Raji (cell line): ENCODE data around the gene CLMN.

Experiments
- POLR2A ChIP-seq: IDR thresholded peaks from 2 replicates; pipeline ENCODE4 v1.6.1; 2011; ENCODE audit warnings: low read depth, low read length, control low read depth; ENCODE audit not compliant: insufficient read depth

CLMN gene

DNA sequence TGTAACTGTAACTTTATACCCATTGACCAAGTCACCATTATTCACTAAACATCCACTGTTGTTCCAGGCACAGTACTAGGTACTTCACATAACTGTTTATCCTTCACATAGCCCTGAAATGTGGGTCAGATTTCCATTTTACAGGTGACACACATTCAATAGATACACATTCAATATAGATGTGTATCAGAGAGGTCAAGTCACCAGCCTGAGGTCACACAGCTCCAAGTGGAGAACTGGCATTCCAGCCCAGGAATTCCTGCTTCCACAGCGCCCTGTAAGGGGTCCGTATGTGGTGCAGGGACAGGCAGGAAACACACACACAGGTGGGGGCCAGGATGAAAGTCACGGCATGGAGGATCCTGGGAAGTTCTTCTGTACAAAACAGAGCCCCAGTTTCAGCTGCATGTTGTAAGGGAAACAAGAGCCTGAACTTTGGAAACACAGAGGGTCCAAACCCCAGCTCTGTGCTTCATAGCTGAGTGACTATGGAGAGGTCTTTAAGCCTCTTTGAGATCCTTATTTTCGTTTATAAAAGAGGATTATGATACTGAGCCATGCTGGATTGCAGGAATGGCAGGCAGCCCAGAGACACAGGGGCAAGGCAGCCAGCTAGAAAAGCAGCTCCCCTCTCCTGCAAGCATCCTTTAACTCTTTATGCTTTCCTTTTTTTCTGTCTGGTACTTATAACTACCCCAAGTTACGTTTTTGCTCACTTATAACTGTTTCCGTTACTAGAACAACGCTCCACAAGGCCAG is 112.1 kb downstream of the CLMN start:
- TF ChIP-seq POLR2A: no peak

DNA sequence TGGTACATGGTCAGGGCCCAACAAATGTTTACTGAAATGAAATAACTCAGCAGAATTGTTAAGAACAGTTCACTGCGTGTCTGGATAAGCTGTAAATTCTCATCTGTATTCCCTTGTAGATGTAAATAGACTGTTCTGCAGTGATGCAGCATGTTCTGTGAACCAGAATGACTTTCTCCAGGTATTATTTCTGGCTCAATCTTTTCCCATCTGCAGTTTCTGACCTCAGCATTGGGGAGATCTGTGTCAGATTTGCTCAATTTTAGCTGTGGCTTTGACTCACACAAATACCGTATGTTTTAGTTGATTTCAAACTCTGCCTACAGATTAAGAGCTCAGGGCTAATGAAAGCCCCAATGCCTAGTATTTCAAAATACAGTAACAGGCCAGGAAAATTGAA is 113.2 kb downstream of the CLMN start:
- TF ChIP-seq POLR2A: no peak

DNA sequence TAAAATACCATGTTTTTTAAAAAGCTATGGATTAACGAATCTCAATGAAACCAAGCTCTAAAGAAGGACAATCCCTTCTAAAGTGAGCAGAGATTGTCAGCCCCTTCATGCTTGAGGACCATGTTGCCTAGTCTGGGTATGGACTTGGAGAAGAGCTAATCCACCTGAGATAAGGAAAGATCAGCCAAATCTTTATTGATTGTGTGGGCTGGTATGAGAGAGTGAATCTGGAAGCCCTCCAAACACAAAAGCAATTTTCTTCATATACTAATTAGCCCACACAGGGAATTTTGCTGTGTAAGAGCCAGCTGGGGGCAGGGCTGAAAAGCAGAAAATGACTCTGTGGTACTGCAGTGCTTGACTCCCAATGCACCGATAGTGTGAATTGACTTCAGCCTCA is 115.0 kb downstream of the CLMN start:
- TF ChIP-seq POLR2A: no peak

DNA sequence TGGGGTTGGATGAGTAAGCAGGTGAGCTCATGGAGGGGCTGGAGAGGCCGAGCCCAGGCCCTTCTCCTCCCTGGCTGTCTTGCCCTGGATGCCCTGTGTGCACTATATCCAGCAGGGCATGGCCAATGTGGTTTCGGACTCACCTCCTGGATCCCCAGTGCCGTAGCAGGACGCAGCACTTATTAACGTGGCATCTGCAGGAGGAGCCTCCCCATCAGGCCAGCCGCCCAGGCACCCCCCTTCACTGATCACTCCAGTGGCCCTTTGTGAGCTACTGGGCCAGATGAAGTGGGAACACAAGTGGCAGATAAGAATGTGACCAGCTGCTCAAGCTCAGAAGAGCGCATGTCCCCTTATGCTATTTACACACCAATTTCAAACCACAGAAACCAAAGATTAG is 119.3 kb downstream of the CLMN start:
- TF ChIP-seq POLR2A: no peak

- TF ChIP-seq POLR2A: no peak
These were observed 120.3 kb downstream of the CLMN start for GRCh38 chr14:95199298-95199983.

DNA sequence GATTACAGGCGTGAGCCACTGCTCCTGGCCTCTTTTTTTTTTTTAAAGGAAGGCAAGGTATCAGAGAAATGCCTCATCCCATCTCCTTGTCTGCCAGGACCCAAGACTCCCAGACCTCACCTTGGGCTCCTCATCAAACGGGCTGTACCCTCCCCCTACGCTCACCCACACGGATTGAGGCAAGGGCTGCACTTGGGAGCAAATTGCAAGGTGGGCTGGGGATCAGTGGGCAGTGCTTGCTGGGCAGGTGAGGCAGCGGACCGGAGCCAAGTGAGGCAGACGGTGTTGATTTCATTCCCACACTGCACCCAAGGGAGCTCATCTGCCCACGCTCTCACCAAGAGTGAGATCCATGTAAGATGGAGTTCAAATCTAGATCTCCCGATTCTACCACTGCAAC is 121.4 kb downstream of the CLMN start:
- no peak for TF ChIP-seq POLR2A

DNA sequence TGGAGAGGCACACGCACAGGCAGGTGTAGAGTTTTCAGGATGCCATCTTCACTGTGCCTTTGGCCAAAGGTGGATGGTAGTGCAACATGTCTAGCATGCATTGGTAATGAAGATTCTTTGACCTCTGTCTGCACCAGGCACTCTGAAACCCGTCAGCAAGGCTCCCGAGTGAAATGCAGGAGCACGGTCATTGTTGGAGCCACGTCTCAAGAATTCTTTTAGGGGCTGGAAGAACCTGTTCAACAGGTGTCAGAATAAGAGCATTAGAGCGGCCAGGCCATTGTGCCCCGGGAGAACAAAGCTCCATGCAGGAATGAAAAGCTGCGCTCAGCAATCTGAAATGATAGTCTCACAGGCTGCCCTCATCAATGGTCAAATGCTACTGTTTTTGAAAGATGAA is 122.2 kb downstream of the CLMN start:
- TF ChIP-seq POLR2A: no peak

- no peak for TF ChIP-seq POLR2A
These were observed 122.7 kb downstream of the CLMN start for GRCh38 chr14:95196826-95197545.

DNA sequence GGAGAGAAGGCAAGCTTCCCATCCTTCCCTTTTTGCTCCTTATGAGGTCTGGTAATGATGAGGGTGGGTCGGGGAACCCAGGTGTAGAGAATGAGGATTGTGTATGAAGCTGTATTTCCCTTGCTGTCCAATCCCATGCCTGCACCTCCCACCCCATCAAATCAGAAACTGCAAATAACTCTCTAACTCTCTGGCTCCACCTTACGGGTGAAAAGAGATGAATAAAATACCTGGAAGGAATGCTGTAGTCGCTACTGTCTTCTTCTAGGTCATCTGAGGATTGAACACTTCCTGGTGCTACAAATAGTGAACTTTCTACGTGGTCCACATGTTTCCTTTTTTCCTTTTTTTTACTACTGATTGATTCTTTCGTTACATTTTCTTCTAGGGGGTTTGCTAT is 123.4 kb downstream of the CLMN start:
- no peak for TF ChIP-seq POLR2A

- no peak for TF ChIP-seq POLR2A
These were observed 124.7 kb downstream of the CLMN start for GRCh38 chr14:95195031-95195430.

DNA sequence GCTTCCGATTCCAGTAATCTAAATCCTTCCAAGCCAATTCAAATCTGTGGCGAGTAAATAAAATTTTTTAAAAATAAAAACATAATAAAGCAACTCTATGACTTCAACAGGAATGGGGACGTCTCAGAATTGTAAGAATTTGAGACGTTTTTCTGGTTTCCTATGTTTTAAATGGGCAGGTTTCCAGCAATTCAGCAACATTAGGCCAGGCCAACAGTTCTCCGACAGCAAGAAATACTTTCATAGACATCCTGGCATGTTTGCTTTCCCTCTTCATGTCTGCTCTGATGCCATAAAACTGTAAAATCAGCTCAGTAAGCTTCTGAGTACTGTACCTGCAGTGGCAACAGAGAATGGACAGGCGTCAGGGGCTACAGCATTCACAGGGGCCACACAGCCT is 126.6 kb downstream of the CLMN start:
- TF ChIP-seq POLR2A: no peak

DNA sequence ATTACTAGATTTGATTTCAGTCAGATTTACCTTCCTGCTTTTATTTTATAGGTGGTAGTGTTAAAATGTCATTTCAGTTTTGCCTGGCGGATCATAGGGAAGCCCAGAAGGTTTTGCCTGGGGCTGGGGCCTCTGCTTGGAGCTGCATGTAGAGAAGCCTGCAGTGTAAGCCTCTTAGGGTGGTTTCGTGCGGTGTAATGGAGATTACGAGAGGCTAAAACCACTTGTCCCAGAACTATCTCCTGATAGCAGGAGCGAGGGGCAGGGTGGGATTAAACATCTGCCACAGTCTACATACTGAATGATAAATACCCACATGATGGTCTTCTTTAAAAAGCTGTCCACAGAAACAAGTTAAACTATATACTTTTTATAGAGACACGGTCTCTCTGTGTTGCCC is 127.4 kb downstream of the CLMN start:
- TF ChIP-seq POLR2A: no peak

- TF ChIP-seq POLR2A: no peak
These were observed 128.1 kb downstream of the CLMN start for GRCh38 chr14:95191445-95192199.

DNA sequence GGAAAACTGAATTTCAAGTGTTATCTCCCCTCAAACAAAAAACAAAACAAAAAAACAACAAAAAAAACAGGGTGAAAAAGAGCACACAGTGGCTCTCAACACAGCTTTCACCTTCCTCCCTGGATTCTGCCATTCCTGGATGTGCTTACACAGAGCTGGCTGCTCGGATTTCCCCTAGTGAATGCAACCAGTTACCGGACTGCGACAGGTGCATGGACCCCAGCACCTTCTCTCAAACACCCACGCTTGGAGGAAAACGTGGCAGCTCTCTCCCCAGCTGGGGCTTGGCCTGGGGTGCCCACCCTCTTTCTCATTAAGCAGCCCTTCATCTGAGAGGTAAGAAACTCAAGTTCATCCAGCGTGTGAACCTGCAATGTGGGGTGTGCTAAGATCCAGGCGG is 128.9 kb downstream of the CLMN start:
- no peak for TF ChIP-seq POLR2A

DNA sequence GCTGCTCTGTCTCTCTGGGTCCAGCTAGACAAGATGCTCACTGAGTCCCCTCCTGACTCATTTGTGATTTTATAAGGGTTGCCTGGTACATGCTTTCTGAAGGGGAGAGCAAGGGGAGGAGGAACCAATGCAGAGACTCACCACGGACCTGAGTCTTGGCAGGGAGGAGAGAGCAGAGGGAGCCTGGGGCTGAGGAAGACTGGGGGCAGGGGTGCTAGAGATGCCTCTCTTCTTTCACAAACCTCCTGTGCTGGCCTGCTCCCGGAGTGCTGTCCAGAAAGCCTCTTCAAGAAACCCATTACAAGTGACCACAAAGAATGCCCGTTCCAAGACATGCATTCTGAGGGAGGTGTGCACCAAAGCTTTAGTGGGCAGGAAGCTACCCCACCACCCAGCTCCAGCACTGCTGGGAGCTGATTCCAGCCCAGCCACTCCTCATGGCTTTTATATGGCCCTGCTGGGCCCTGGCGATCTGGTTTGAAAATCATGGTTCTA is 129.3 kb downstream of the CLMN start:
- TF ChIP-seq POLR2A: no peak
